ENCODE results near the gene SGPL1. TPM values are rescaled to one million over a fixed set of nuclear protein-coding genes. Genes with fewer than 3 reads are reported as not detected.

Gene SGPL1
- total RNA-seq, 2 experiments from 2014 or later = 15.1 to 16.9 TPM

DNA sequence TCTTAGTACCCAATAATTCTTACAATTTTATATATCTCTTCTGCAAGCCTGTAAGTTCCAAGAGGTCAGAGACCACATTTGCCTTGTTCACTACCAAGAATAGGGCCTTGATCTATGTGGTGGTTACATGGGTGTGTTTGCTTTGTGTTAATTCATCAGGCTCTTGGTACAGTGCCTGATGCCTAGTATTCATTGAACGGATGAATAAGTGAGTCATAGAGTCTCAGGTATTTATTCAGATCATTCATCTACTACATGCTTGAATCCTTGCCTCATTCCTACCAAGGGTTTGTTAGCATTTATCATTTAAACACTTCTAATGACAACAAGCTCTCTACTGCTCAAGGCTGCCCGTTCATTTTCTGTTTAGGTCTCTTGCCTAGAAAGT is 11.3 kb upstream of the SGPL1 start:
- H3K36me3 ChIP-seq (ENCODE audit: insufficient read depth, low read length) = no peaks in the 10 kb centered on the region
- H3K9me3 ChIP-seq (ENCODE audit: control insufficient read depth in 1 of 2, insufficient read depth in 1 of 2, low read length in 2 of 2) = no peaks in the 10 kb centered on the region
- DNase-seq (no peak), ATAC-seq (ENCODE audit: poor library complexity) (no peak)
- POLR2A ChIA-PET = no interaction called here
- H3K4me1 Mint-ChIP-seq (ENCODE audit: low read depth) = no peaks in the 10 kb centered on the region
- intact Hi-C loops (cut with DNase I, micrococcal nuclease) = no loop called here
- no peak overlapping the region for H3K4me3 ChIP-seq (ENCODE audit: low read length)
- H3K9me3 Mint-ChIP-seq = no peaks in the 10 kb centered on the region
- no peaks in the 10 kb centered on the region for H3K36me3 Mint-ChIP-seq (ENCODE audit: low read depth)
- CTCF ChIA-PET = no interaction called here
- no peak overlapping the region for H3K27ac Mint-ChIP-seq
- H3K27ac ChIP-seq (ENCODE audit: low read depth in 1 of 2, low read length in 2 of 2) = no peak overlapping the region
- TF ChIP-seq, protein P1, sequence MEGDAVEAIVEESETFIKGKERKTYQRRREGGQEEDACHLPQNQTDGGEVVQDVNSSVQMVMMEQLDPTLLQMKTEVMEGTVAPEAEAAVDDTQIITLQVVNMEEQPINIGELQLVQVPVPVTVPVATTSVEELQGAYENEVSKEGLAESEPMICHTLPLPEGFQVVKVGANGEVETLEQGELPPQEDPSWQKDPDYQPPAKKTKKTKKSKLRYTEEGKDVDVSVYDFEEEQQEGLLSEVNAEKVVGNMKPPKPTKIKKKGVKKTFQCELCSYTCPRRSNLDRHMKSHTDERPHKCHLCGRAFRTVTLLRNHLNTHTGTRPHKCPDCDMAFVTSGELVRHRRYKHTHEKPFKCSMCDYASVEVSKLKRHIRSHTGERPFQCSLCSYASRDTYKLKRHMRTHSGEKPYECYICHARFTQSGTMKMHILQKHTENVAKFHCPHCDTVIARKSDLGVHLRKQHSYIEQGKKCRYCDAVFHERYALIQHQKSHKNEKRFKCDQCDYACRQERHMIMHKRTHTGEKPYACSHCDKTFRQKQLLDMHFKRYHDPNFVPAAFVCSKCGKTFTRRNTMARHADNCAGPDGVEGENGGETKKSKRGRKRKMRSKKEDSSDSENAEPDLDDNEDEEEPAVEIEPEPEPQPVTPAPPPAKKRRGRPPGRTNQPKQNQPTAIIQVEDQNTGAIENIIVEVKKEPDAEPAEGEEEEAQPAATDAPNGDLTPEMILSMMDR (IDR thresholded peaks at IDR 0.05) = no peak
- peaks cover 31% of the 10 kb centered on the region for H3K27me3 Mint-ChIP-seq
- H3K4me1 ChIP-seq (ENCODE audit: insufficient read depth, low read length) = no peaks in the 10 kb centered on the region
- no peak overlapping the region for H3K4me3 Mint-ChIP-seq
- H3K27me3 ChIP-seq (ENCODE audit: control insufficient read depth in 1 of 2, insufficient read depth in 2 of 2, low read length in 2 of 2) = no peaks in the 10 kb centered on the region

DNA sequence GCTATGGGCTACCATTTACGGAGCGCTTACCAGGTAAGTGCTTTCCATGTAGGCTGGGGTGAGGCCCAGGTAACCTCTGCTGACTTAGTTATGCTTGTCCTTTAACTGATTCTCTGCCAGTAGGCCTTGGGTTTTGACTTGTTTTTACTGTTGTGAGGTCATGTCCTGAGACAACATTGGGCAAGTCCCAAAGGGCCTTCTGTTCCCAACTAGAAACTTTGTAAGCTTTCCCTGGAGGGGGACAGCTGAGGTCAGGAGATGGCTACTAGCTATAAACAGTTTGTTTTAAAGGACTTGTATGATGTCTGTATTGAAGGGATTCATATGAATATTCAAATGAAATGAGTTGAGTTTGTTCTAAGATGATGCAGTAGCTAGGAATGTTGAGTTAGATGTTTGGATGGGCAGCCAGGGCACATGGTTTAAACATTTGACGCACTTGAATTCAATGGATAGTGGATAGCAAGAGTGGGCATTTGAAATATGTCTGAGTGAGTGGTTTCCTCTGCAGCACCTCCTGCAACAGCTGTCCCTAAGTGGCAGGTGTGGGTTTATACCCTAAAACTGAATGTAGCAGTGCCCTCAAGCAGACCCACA is 10.0 kb upstream of the SGPL1 start:
- intact Hi-C loops (cut with DNase I, micrococcal nuclease) = no loop called here
- no peaks in the 10 kb centered on the region for H3K4me1 Mint-ChIP-seq (ENCODE audit: low read depth)
- peaks cover 28% of the 10 kb centered on the region for H3K27me3 Mint-ChIP-seq
- CTCF ChIA-PET = interaction anchor here (1.2 kb wide), 1 partner anchor 11 kb away, joined by 3 read pairs; no protein-coding TSS in a partner anchor
- Histone ChIP-seq H3K4me3 (ENCODE audit: low read length) (no peak overlapping the region), H3K27me3 (ENCODE audit: control insufficient read depth in 1 of 2, insufficient read depth in 2 of 2, low read length in 2 of 2) (no peaks in the 10 kb centered on the region), H3K27ac (ENCODE audit: low read depth in 1 of 2, low read length in 2 of 2) (no peak overlapping the region), H3K36me3 (ENCODE audit: insufficient read depth, low read length) (no peaks in the 10 kb centered on the region), H3K4me1 (ENCODE audit: insufficient read depth, low read length) (no peaks in the 10 kb centered on the region), H3K9me3 (ENCODE audit: control insufficient read depth in 1 of 2, insufficient read depth in 1 of 2, low read length in 2 of 2) (no peaks in the 10 kb centered on the region)
- no peaks in the 10 kb centered on the region for H3K36me3 Mint-ChIP-seq (ENCODE audit: low read depth)
- POLR2A ChIA-PET = no interaction called here
- no peak overlapping the region for H3K27ac Mint-ChIP-seq
- no peak for DNase-seq
- ATAC-seq (ENCODE audit: poor library complexity) = no peak
- no peaks in the 10 kb centered on the region for H3K9me3 Mint-ChIP-seq
- TF ChIP-seq, protein P1 (IDR thresholded peaks at IDR 0.05) = no peak
- no peak overlapping the region for H3K4me3 Mint-ChIP-seq

DNA sequence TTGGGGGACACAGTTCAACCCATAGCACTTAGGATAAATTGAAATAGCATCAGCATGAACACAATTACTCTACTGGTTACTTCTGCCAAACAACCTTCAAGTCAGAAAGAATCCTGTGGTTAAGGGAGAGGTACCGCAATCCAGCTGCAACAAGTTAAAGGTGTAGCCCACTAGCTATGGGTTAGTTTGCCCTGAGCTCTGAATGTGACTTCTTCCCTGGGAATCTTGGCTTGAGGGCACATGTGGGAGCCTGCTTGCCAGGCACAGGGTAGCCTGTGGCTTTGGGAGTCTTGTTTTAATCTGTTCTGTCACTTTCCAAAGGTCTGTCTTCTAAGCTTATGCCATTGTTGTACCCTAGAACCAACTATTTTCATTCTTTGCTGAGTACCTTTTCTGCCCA is 8.9 kb upstream of the SGPL1 start:
- ATAC-seq (ENCODE audit: poor library complexity) (no peak), DNase-seq (no peak)
- no peak overlapping the region for H3K27ac Mint-ChIP-seq
- H3K36me3 ChIP-seq (ENCODE audit: insufficient read depth, low read length) = no peaks in the 10 kb centered on the region
- POLR2A ChIA-PET = no interaction called here
- H3K4me3 Mint-ChIP-seq = no peak overlapping the region
- no peaks in the 10 kb centered on the region for H3K9me3 Mint-ChIP-seq
- no peaks in the 10 kb centered on the region for H3K27me3 ChIP-seq (ENCODE audit: control insufficient read depth in 1 of 2, insufficient read depth in 2 of 2, low read length in 2 of 2)
- H3K36me3 Mint-ChIP-seq (ENCODE audit: low read depth) = no peaks in the 10 kb centered on the region
- H3K9me3 ChIP-seq (ENCODE audit: control insufficient read depth in 1 of 2, insufficient read depth in 1 of 2, low read length in 2 of 2) = no peaks in the 10 kb centered on the region
- H3K4me1 Mint-ChIP-seq (ENCODE audit: low read depth) = no peaks in the 10 kb centered on the region
- H3K4me3 ChIP-seq (ENCODE audit: low read length) = no peak overlapping the region
- H3K4me1 ChIP-seq (ENCODE audit: insufficient read depth, low read length) = no peaks in the 10 kb centered on the region
- peaks cover 25% of the 10 kb centered on the region for H3K27me3 Mint-ChIP-seq
- H3K27ac ChIP-seq (ENCODE audit: low read depth in 1 of 2, low read length in 2 of 2) = no peak overlapping the region
- CTCF ChIA-PET = no interaction called here
- intact Hi-C loops (cut with DNase I, micrococcal nuclease) = no loop called here
- TF ChIP-seq, protein P1 (IDR thresholded peaks at IDR 0.05) = no peak
